H1 (cell line): ENCODE measurements around the gene PTPN13. TPM values are rescaled to one million over a fixed set of nuclear protein-coding genes. Genes with fewer than 3 reads are reported as not detected.

Experiments
- CTCF ChIA-PET: fragments of 300-600 bp; sonication (Branson Sonifier 250); formaldehyde crosslinking; loops from one replicate; lab custom pipeline; 2021; ENCODE audit not compliant: partially characterized antibody; lab: Charles Lee
- POLR2A ChIA-PET: fragments of 300-600 bp; sonication (Branson Sonifier 250); formaldehyde crosslinking; loops from one replicate; lab custom pipeline; 2021; ENCODE audit warnings: inconsistent platforms; ENCODE audit not compliant: partially characterized antibody; lab: Charles Lee
- DNase-seq, 2 experiments: peaks; one replicate each; pipeline versions ENCODE4 v3.0.0 to v3.0.0-alpha.2; 2010 to 2022; ENCODE audit warnings: low spot score in 2 of 2, low read depth in 1 of 2, mixed read lengths in 1 of 2
- FAIRE-seq: peaks from 2 replicates; lab custom pipeline; 2011; peaks lifted over from hg19 to GRCh38; lab: Jason Lieb, UNC
- H2AFZ ChIP-seq: 2 replicates; pipeline ENCODE4 v1.8.1; 2012; ENCODE audit warnings: low read length, inconsistent platforms
- H2AK5ac ChIP-seq: 2 replicates; pipeline ENCODE4 v1.6.1; 2013; ENCODE audit warnings: low read depth, low read length
- H2BK120ac ChIP-seq: replicated peaks from 2 replicates; pipeline ENCODE3; 2013; ENCODE audit warnings: low read depth, low read length, inconsistent platforms
- H2BK12ac ChIP-seq: 2 replicates; pipeline ENCODE4 v1.6.1; 2013; ENCODE audit warnings: low read depth, low read length
- H2BK15ac ChIP-seq: 2 replicates; pipeline ENCODE4 v1.6.1; 2013; ENCODE audit warnings: low read length
- H2BK20ac ChIP-seq: 2 replicates; pipeline ENCODE4 v1.6.1; 2013; ENCODE audit warnings: low read length
- H2BK5ac ChIP-seq: 2 replicates; pipeline ENCODE4 v1.6.1; 2013; ENCODE audit warnings: low read depth, low read length
- H3K14ac ChIP-seq: 2 replicates; pipeline ENCODE4 v1.6.1; 2013; ENCODE audit warnings: inconsistent platforms; ENCODE audit not compliant: insufficient read length
- H3K18ac ChIP-seq: 2 replicates; pipeline ENCODE4 v1.6.1; 2013; ENCODE audit warnings: low read length; ENCODE audit errors: extremely low read depth
- H3K23ac ChIP-seq: 2 replicates; pipeline ENCODE4 v1.6.1; 2013; ENCODE audit warnings: inconsistent platforms; ENCODE audit not compliant: insufficient read length
- H3K23me2 ChIP-seq: 2 replicates; pipeline ENCODE4 v1.6.1; 2013; ENCODE audit warnings: low read depth, low read length
- H3K27ac ChIP-seq: 2 replicates; pipeline ENCODE4 v1.6.1; 2011; ENCODE audit warnings: low read depth, low read length, inconsistent platforms
- H3K27me3 ChIP-seq, 4 experiments: replicated peaks in 1 of 4; 1 replicate in 1 of 4; 2 replicates in 3 of 4; pipeline versions ENCODE4 v1.6.1 to v1.8.1; 2011 to 2013; ENCODE audit warnings: low read length in 3 of 4, mild to moderate bottlenecking in 3 of 4, inconsistent platforms in 2 of 4, mixed read lengths in 2 of 4, moderate library complexity in 1 of 4; ENCODE audit not compliant: control insufficient read depth in 3 of 4, insufficient read depth in 3 of 4; ENCODE audit errors: extremely low read depth in 1 of 4
- H3K36me3 ChIP-seq, 4 experiments: 2 replicates each; pipeline versions ENCODE4 v1.6.1 to v1.8.1; 2011 to 2013; ENCODE audit warnings: mild to moderate bottlenecking in 4 of 4, low read length in 3 of 4, moderate library complexity in 2 of 4, control low read depth in 1 of 4, inconsistent platforms in 1 of 4; ENCODE audit not compliant: insufficient read depth in 4 of 4, control insufficient read depth in 2 of 4
- H3K4ac ChIP-seq: replicated peaks from 2 replicates; pipeline ENCODE3; 2013; ENCODE audit warnings: low read length, low read depth, mixed read lengths, inconsistent platforms; ENCODE audit not compliant: insufficient read length
- H3K4me1 ChIP-seq, 4 experiments: replicated peaks in 1 of 4; 1 replicate in 1 of 4; 2 replicates in 3 of 4; pipeline versions ENCODE4 v1.6.1 to v1.8.1; 2011 to 2013; ENCODE audit warnings: low read length in 3 of 4, inconsistent platforms in 2 of 4, mixed read lengths in 1 of 4; ENCODE audit not compliant: insufficient read depth in 4 of 4, control insufficient read depth in 3 of 4
- H3K4me2 ChIP-seq, 2 experiments: 2 replicates each; pipeline versions ENCODE4 v1.6.1 to v1.8.1; 2011 to 2013; ENCODE audit warnings: low read depth in 2 of 2, low read length in 2 of 2, control low read depth in 1 of 2, inconsistent platforms in 1 of 2, mild to moderate bottlenecking in 1 of 2; ENCODE audit not compliant: insufficient read depth in 1 of 2
- H3K4me3 ChIP-seq, 4 experiments: fragments of 200-600, 300-600 bp in 1 of 4; sonication (generic), shearing (Covaris generic), sonication (Bioruptor Twin) in 1 of 4; 2 replicates each; pipeline versions ENCODE4 v1.5.1 to v1.8.1; 2011 to 2016; ENCODE audit warnings: low read length in 4 of 4, low read depth in 3 of 4, control low read depth in 2 of 4, inconsistent platforms in 2 of 4, mild to moderate bottlenecking in 2 of 4, mixed read lengths in 1 of 4, moderate library complexity in 1 of 4; ENCODE audit not compliant: insufficient read depth in 2 of 4; ENCODE audit errors: extremely low read depth in 1 of 4
- H3K56ac ChIP-seq: replicated peaks from 2 replicates; pipeline ENCODE3; 2013; ENCODE audit warnings: low read depth, mild to moderate bottlenecking, mixed read lengths, low read length, inconsistent platforms; ENCODE audit not compliant: insufficient read length
- H3K79me1 ChIP-seq: 2 replicates; pipeline ENCODE4 v1.6.1; 2013; ENCODE audit warnings: low read depth, low read length, control low read depth
- H3K79me2 ChIP-seq, 2 experiments: 2 replicates each; pipeline versions ENCODE4 v1.6.1 to v1.8.1; 2012 to 2013; ENCODE audit warnings: low read length in 2 of 2, mild to moderate bottlenecking in 2 of 2, inconsistent platforms in 1 of 2; ENCODE audit not compliant: insufficient read depth in 2 of 2, control insufficient read depth in 1 of 2
- H3K9ac ChIP-seq, 4 experiments: replicated peaks in 1 of 4; 1 replicate in 1 of 4; 2 replicates in 3 of 4; pipeline versions ENCODE4 v1.6.1 to v1.8.1; 2011 to 2013; ENCODE audit warnings: low read depth in 3 of 4, low read length in 3 of 4, control low read depth in 2 of 4, mild to moderate bottlenecking in 2 of 4, moderate library complexity in 2 of 4, inconsistent platforms in 1 of 4; ENCODE audit errors: extremely low read depth in 1 of 4
- H3K9me3 ChIP-seq, 2 experiments: 2 replicates each; pipeline versions ENCODE4 v1.6.1 to v1.8.1; 2012 to 2013; ENCODE audit warnings: mild to moderate bottlenecking in 2 of 2, moderate library complexity in 2 of 2, control low read depth in 1 of 2, inconsistent platforms in 1 of 2, low read depth in 1 of 2, low read length in 1 of 2, mixed read lengths in 1 of 2; ENCODE audit not compliant: insufficient read depth in 2 of 2
- H4K20me1 ChIP-seq, 2 experiments: replicated peaks in 1 of 2; 2 replicates each; pipeline versions ENCODE3 to v1.8.1; 2011 to 2013; ENCODE audit warnings: inconsistent platforms in 2 of 2, low read length in 2 of 2, mild to moderate bottlenecking in 1 of 2; ENCODE audit not compliant: insufficient read depth in 2 of 2, control insufficient read depth in 1 of 2
- H4K5ac ChIP-seq: 2 replicates; pipeline ENCODE4 v1.6.1; 2013; ENCODE audit warnings: low read length, low read depth, mixed read lengths, inconsistent platforms; ENCODE audit not compliant: insufficient read length
- H4K8ac ChIP-seq: 2 replicates; pipeline ENCODE4 v1.8.0; 2013; ENCODE audit warnings: mild to moderate bottlenecking, moderate library complexity, low read length, inconsistent platforms; ENCODE audit not compliant: insufficient read depth; ENCODE audit errors: extremely low read depth
- H4K91ac ChIP-seq: replicated peaks from 2 replicates; pipeline ENCODE3; 2013; ENCODE audit warnings: low read length, mixed read lengths, inconsistent platforms; ENCODE audit not compliant: insufficient read length
- BACH1 ChIP-seq: IDR thresholded peaks from 2 replicates; pipeline ENCODE4 v1.6.1; 2012; ENCODE audit warnings: low read length, improper control_type of control experiment
- CBX5 ChIP-seq: fragments of 300-800, 300-1000 bp; sonication (generic); IDR thresholded peaks from 2 replicates; pipeline ENCODE4 v1.7.1; 2016; ENCODE audit warnings: antibody characterized with exemption, low read length, low read depth
- PHF8 ChIP-seq: fragments of 200-600 bp; sonication (generic); conservative IDR thresholded peaks from 2 replicates; pipeline ENCODE4 v1.7.1; 2012; ENCODE audit warnings: low read depth, mild to moderate bottlenecking, inconsistent platforms, low read length, moderate library complexity
- TCF12 ChIP-seq: IDR thresholded peaks from 2 replicates; pipeline ENCODE4 v1.6.1; 2011; ENCODE audit warnings: low read depth, mild to moderate bottlenecking, low read length
- whole genome bisulfite sequencing, 2 experiments: shearing (Covaris generic) in 1 of 2; methylation state at CpG; one replicate each; pipeline versions ENCODE4 v1.1.6 to v1.1.7; 2013 to 2015; ENCODE audit warnings: low lambda C conversion rate in 2 of 2, mixed read lengths in 2 of 2, inconsistent platforms in 1 of 2, low coverage in 1 of 2, missing lambda C conversion rate in 1 of 2; ENCODE audit not compliant: insufficient replicate concordance in 2 of 2, insufficient coverage in 1 of 2, insufficient read length in 1 of 2; ENCODE audit errors: extremely low coverage in 1 of 2, missing lambda C conversion rate in 1 of 2; 5-methylcytosine and 5-hydroxymethylcytosine counted together
- polyA plus RNA-seq, 7 experiments: library from polyadenylated mRNA; depleted of rRNA in 3 of 7; stranded (reverse) in 5 of 7; unstranded in 2 of 7; fragments of >200 nt in 5 of 7; fragments of 200-250 nt in 2 of 7; gene quantifications; 1 replicate in 5 of 7; 2 replicates in 1 of 7; 4 replicates in 1 of 7; pipeline versions ENCODE4 v1.2.1 to v1.2.3, GENCODE V29; 2011 to 2013; ENCODE audit warnings: missing spikeins in 2 of 7, mixed read lengths in 2 of 7
- total RNA-seq: library from RNA; stranded (reverse); fragmentation: NEBNext Ultra II Directional; extraction: Animal tissue kit (Norgen Biotek cat#: 25700); gene quantifications from 2 replicates; pipeline ENCODE4 v1.2.1, GENCODE V29; 2021
- TF ChIP-seq, protein P1 (sequence below): IDR thresholded peaks from 2 replicates; pipeline ENCODE4 v1.6.1; 2011; ENCODE audit warnings: low read depth, mild to moderate bottlenecking, low read length; ENCODE audit not compliant: insufficient read depth

PTPN13 gene
- total and polyA plus RNA-seq, 2 of the 8 experiments (the other 6 are each of a cell fraction or from before 2014, with no cell fraction given), result 12.7 to 57.9 TPM

DNA sequence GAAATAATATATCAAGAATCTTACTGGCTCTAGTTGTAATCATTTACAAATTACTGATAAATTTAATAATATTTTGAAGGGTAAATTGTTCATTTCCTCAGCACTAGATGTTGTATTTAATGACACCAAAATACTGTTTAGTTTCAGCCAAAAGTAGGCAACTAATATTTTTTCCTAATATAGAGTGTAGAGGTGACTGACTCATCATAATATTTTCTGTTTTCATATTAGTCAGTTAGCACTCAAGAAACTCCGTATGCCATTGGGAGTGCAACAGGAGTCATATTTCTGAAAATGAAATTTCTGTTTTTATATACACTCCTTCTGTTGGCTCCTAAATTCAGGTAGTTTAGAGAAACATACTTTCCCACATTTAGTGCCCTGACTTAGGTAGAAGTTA lies 36.6 kb upstream of the PTPN13 start:
- Histone ChIP-seq H4K5ac (no peak overlapping the region), H3K4me3 (no peak overlapping the region), H3K18ac (no peak overlapping the region), H2BK12ac (no peak overlapping the region), H3K9ac (no peak overlapping the region), H3K23me2 (no peaks in the 10 kb centered on the region), H2BK15ac (no peak overlapping the region), H3K23ac (no peak overlapping the region), H3K14ac (no peak overlapping the region), H2AFZ (no peak overlapping the region), H3K79me2 (no peaks in the 10 kb centered on the region), H3K9me3 (no peaks in the 10 kb centered on the region), H2BK120ac (no peak overlapping the region), H4K8ac (no peak overlapping the region), H2BK20ac (no peak overlapping the region), H3K56ac (no peak overlapping the region), H4K20me1 (no peaks in the 10 kb centered on the region), H4K91ac (no peak overlapping the region), H3K4me2 (no peak overlapping the region), H3K27ac (no peak overlapping the region), H2AK5ac (no peak overlapping the region), H3K36me3 (no peaks in the 10 kb centered on the region), H2BK5ac (no peak overlapping the region), H3K79me1 (no peaks in the 10 kb centered on the region), H3K27me3 (no peaks in the 10 kb centered on the region), H3K4me1 (no peaks in the 10 kb centered on the region), H3K4ac (no peak overlapping the region)
- ChIA-PET POLR2A (no interaction called here), CTCF (no interaction called here)
- WGBS, 2 experiments, result 83% methylated on average over 1 of the region's 1 CpG; no CpG with 5 or more reads in 1 of the 2 experiments
- DNase-seq (no peak), FAIRE-seq (no peak)
- TF ChIP-seq PHF8 (no peak), CBX5 (no peak), BACH1 (no peak), TCF12 (no peak)
- TF ChIP-seq, protein P1, sequence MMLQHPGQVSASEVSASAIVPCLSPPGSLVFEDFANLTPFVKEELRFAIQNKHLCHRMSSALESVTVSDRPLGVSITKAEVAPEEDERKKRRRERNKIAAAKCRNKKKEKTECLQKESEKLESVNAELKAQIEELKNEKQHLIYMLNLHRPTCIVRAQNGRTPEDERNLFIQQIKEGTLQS, result no peak
